ACHN (cell line): ENCODE data around the gene DDX42.
"Not testable (repeated sequence)": the region's sequence is repeated elsewhere in the genome, so short reads cannot be mapped to it uniquely, and the experiment has no call there.

Experiments used
- DNase-seq: peaks from one replicate; pipeline ENCODE4 v3.0.0-alpha.2; 2015
- in situ Hi-C: cut with HindIII; loops from 2 replicates; pipeline ENCODE4 v1.10.0; 2017; ENCODE audit warnings: low sequenced_read_pairs, low pct_ligation_motif_present, low pct_unique_long_range_greater_than_20kb

The DDX42 gene

DNA sequence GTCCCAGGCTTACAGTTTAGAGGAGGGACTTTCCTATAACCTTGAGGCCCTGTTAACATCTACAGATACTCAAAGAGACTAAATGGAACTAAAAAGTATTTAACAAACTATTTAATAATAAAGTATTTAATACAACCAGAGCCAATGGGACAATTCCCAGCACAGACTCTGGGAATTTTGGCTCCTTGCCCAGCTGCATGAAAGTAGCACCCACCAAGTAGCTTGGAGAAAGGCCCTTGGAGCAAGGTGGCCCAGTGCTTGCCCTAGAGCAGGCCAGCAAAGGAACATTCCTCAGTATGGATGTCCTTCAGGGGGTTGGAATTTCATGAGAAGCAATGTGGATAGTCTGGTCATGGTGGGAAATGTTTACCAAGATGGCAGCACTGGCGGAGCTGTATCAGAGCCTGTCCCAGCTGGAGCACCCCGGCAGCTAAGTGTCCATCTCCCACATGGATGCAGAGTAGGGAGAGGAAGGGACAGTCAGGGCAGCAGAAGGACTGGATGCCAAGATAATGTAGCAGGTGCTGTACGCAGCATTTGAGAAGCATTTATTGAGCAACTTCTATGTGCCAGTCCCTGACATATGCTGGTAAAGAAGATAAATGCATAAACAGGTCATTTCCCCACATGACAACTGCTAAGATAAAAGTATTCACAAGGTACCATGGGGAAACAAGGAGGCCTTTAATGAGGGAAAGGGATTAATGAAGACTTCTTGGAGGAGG lies 73.7 kb downstream of the DDX42 start:
- DNase-seq = no peak
- in situ Hi-C loops = no loop called here

DNA sequence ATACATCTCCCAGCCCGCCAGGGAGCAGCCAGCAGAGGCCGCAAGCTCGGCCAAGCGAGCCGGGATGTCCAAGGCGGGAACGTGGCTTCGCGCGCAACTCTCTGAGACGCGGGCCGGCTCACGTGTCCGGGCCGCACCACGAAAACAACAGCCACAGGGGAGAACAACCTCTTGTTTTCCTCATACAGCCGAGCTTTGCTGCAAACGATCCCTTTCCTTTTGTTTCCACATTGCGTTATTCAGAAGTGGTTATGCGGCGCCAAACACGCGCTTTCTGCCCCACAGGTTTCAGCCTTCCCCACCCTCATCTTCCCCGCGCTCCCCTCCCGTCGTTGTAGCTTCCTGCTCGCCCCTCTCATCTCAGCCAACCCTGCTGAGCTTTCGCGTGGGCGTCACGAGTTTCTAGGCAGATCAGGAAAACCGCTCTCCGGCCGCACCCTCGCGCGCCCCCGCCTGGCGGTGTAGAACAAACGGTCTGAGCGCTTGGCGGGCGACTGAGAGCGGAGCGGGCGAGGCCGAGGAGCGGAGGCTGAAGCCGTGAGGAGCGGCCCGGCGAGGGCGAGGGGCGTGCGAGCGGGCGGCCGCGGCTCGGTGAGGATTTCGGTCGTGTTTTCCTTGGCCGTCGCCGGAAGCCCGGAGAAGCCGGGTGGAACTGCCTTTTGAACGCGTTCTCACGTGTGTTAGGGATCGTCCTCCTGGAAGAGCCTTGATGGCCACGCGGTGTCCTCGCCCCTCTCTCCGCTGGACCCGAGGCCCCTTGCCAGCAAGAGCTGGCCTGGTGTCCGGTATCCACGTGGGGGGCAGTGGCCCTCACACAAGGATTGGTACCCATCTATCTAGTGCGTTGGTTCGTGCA lies 75.1 kb downstream of the DDX42 start:
- no peak for DNase-seq
- in situ Hi-C loops = no loop called here

DNA sequence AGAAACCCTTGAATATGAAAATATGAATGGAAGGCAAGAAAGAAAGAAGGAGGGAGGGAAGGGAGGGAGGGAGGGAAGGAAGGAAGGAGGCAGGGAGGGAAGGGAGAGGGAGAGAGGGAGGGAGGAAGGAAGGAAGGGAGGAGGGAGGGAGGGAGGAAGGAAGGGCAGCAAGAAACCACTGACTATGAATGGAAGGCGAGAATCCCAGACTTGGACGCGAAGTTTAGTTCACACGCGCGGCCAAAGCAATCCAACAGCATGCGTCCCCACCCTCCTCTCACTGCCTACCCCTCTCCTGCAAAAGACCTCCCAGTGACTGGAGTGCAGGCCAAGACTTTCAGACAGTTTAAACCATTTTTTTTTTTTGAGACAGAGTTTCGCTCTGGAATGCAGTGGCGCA lies 76.4 kb downstream of the DDX42 start:
- in situ Hi-C loops = no loop called here
- no peak for DNase-seq

- no peak for DNase-seq
Measured at GRCh38 chr17:63853260-63853659, 79.3 kb downstream of the DDX42 start.

GRCh38 chr17:63854709-63855108 lies 80.7 kb downstream of the DDX42 start:
- in situ Hi-C loops = no loop called here
- DNase-seq = no peak

More at GRCh38 chr17:63853260-63853659, 79.3 kb downstream of the DDX42 start:
- in situ Hi-C loops = no loop called here

GRCh38 chr17:63855185-63855584 lies 81.2 kb downstream of the DDX42 start:
- in situ Hi-C loops = no loop called here
- DNase-seq = no peak

DNA sequence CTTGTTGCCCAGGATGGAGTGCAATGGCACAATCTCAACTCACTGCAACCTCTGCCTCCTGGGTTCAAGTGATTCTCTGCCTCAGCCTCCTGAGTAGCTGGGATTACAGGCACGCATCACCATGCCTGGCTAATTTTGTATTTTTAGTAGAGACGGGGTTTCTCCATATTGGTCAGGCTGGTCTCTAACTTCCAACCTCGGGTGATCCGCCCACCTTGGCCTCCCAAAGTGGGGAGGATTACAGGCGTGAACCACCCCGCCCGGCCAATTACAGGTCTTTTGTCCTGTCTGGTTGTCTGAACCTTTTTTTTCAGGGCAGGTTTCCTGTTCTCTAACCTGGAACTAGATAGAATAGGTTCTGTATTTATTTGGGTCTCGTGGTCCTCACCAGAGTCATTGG lies 82.5 kb downstream of the DDX42 start:
- in situ Hi-C loops, DNase-seq: not testable (repeated sequence)

DNA sequence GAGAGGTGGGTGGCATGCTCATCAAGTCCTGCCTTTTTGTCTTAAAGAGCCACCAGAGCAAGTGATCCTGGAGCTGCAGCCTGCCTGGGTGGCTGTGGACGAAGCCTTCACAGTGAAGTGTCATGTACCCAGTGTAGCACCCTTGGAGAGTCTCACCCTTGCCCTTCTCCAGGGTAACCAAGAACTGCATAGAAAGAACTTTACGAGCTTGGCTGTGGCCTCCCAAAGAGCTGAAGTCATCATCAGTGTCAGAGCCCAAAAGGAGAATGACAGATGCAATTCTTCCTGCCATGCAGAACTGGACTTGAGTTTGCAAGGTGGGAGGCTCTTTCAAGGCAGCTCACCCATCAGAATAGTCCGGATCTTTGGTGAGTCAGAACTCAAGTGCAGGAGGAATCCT lies 85.3 kb downstream of the DDX42 start:
- in situ Hi-C loops = no loop called here
- DNase-seq = no peak

DNA sequence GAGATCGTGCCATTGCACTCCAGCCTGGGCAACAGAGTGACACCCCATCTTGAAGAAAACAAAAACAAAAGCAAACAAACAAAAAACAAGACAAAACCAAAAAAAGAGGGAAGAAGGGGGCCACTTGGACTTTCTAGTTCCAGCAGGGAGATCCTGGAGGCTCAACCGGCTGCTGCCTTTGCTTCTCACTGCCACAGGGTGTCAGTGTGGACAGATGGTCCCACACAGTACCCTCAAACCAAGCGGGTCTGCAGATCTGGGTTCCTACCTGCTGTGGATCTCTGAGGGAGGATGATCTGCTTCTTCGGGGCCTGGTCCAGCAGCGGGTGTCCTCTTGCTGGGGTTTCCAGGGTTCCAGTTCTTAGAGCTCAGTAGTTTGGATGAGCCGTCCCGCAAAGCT lies 92.7 kb downstream of the DDX42 start:
- DNase-seq, in situ Hi-C loops: not testable (repeated sequence)
